Measurements from ENCODE around the gene NPAS3. TPM values are rescaled to one million over a fixed set of nuclear protein-coding genes. Genes with fewer than 3 reads are reported as not detected.

The NPAS3 gene
- total and polyA plus RNA-seq, 2 of the 13 experiments (the other 11 are each of a cell fraction or from before 2014, with no cell fraction given): not detected

GRCh38 chr14:33510063-33510481, 571.4 kb downstream of the NPAS3 start:
- 66% methylated on average over 6 of the region's 6 CpGs for WGBS (ENCODE audit: low lambda C conversion rate)
- POLR2A ChIA-PET: no interaction called here
- H3K4me3 ChIP-seq (replicated peaks in 1 of 3; ENCODE audit: insufficient read depth in 1 of 3, low read depth in 2 of 3, low read length in 3 of 3): no peak overlapping the region
- no peaks in the 10 kb centered on the region for H3K4me1 ChIP-seq (ENCODE audit: insufficient read depth, low read length)
- no peak for FAIRE-seq
- ATAC-seq: no peak
- H3K9me3 ChIP-seq (ENCODE audit: low read length): no peaks in the 10 kb centered on the region
- in situ Hi-C loops (cut with HindIII; ENCODE audit: extremely low pct_ligation_motif_present, low pct_unique_long_range_greater_than_20kb): no loop called here
- H3K36me3 ChIP-seq (replicated peaks in 1 of 2; ENCODE audit: control insufficient read depth in 1 of 2, insufficient read depth in 2 of 2, low read length in 2 of 2): no peaks in the 10 kb centered on the region
- TF ChIP-seq U2AF2 (IDR thresholded peaks at IDR 0.05; ENCODE audit: low read depth, low read length): no peak
- no peak for TF ChIP-seq ZNF670 (CRISPR knock-in tag; IDR thresholded peaks at IDR 0.05; ENCODE audit: borderline replicate concordance)
- TF ChIP-seq ATF2 (CRISPR knock-in tag; IDR thresholded peaks at IDR 0.05): no peak
- TF ChIP-seq ZNF841 (CRISPR knock-in tag; IDR thresholded peaks at IDR 0.05; ENCODE audit: borderline replicate concordance): no peak
- TF ChIP-seq JUN (CRISPR knock-in tag; IDR thresholded peaks at IDR 0.05): no peak
- TF ChIP-seq ZNF567 (CRISPR knock-in tag; IDR thresholded peaks at IDR 0.05; ENCODE audit: borderline replicate concordance): no peak
- no peak for TF ChIP-seq ZFAT (CRISPR knock-in tag; conservative IDR thresholded peaks at IDR 0.05)
- no peak for TF ChIP-seq ARID2 (CRISPR knock-in tag; IDR thresholded peaks at IDR 0.05; ENCODE audit: borderline replicate concordance)
- TF ChIP-seq SPEN (CRISPR knock-in tag; IDR thresholded peaks at IDR 0.05; ENCODE audit: low read depth): no peak
- no peak for TF ChIP-seq RXRB (CRISPR knock-in tag; IDR thresholded peaks at IDR 0.05; ENCODE audit: borderline replicate concordance)
- TF ChIP-seq FOSL2 (CRISPR knock-in tag; IDR thresholded peaks at IDR 0.05): no peak
- TF ChIP-seq ZSCAN12 (CRISPR knock-in tag; IDR thresholded peaks at IDR 0.05): no peak
- TF ChIP-seq ZNF883 (CRISPR knock-in tag; IDR thresholded peaks at IDR 0.05; ENCODE audit: not compliant biosample characterization): no peak
- TF ChIP-seq HBP1 (CRISPR knock-in tag; IDR thresholded peaks at IDR 0.05; ENCODE audit: low read depth): no peak
- TF ChIP-seq NFKB2 (CRISPR knock-in tag; IDR thresholded peaks at IDR 0.05; ENCODE audit: borderline replicate concordance): no peak
- no peak for TF ChIP-seq CCDC6 (CRISPR knock-in tag; IDR thresholded peaks at IDR 0.05)
- no peak for TF ChIP-seq ZNF34 (CRISPR knock-in tag; IDR thresholded peaks at IDR 0.05; ENCODE audit: borderline replicate concordance)
- no peak for TF ChIP-seq SNAPC5 (CRISPR knock-in tag; IDR thresholded peaks at IDR 0.05; ENCODE audit: borderline replicate concordance)
- H3K27ac ChIP-seq (ENCODE audit: extremely low read length, insufficient read depth, low read length): no peak overlapping the region
- no peaks in the 10 kb centered on the region for H4K20me1 ChIP-seq (ENCODE audit: insufficient read depth, low read length)
- no peak overlapping the region for H3K4me2 ChIP-seq (ENCODE audit: low read depth, low read length)
- H3K27me3 ChIP-seq (ENCODE audit: control insufficient read depth in 1 of 2, insufficient read depth in 2 of 2, low read length in 2 of 2): no peaks in the 10 kb centered on the region
- no TSS peak for BruUV-seq (replicated peaks)
- no peak overlapping the region for H2AFZ ChIP-seq (ENCODE audit: low read length)
- DNase-seq (ENCODE audit: low spot score): no peak
- intact Hi-C loops (cut with micrococcal nuclease; ENCODE audit: unreplicated experiment): no loop called here
- CTCF ChIA-PET (ENCODE audit: low intra/inter-chr PET ratio, low total read pairs): no interaction called here
- no peak overlapping the region for H3K9ac ChIP-seq (ENCODE audit: insufficient read depth, low read depth, low read length)
- H3K79me2 ChIP-seq (ENCODE audit: insufficient read depth, low read length): no peaks in the 10 kb centered on the region

Data from HepG2 (cell line).